Stimulated activated CD4-positive, alpha-beta T cell treated with anti-CD3 and anti-CD28 coated beads, Interleukin-1b, Interleukin-23, amount 100 ng/mL, for 48 hours (primary cell): ENCODE data around the gene TSC2.
A peak's percentile ranks its signal among the peaks of the same experiment; 100 is the strongest.
"Not testable (repeated sequence)": the region's sequence is repeated elsewhere in the genome, so short reads cannot be mapped to it uniquely, and the experiment has no call there.

ENCODE experiments used
- DNase-seq: peaks from one replicate; pipeline ENCODE4 v3.0.0-alpha.2; 2020

Gene TSC2

DNA sequence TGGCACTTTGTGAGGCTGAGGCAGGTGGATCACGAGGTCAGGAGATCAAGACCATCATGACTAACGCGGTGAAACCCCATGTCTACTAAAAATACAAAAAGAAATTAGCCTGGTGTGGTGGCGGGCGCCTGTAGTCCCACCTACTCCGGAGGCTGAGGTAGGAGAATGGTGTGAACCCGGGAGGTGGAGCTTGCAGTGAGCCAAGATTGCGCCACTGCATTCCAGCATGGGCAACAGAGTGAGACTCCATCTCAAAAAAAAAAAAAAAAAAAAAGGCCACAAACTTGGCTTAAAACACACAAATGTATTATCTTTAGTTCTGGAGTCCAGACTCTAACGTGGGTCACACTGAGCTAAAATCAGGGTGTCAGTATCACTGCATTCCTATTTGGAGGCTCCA is 36.1 kb upstream of the TSC2 start:
- not testable (repeated sequence) for DNase-seq

DNA sequence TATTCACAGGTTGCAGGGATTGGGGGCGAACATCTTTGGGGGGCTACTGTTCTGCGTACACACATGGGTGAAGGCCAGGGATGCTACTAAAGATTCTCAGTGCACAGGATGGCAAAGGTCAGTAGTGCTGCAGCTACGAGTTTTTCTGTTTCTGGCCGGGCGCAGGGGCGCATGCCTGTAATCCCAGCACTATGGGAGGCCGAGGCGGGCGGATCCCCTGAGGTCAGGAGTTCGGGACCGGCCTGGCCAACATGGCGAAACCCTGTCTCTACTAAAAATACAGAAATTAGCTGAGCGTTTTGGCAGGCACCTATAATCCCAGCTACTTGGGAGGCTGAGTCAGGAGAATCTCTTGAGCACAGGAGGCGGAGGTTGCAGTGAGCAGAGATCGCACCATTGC is 34.3 kb upstream of the TSC2 start:
- no peak for DNase-seq

DNA sequence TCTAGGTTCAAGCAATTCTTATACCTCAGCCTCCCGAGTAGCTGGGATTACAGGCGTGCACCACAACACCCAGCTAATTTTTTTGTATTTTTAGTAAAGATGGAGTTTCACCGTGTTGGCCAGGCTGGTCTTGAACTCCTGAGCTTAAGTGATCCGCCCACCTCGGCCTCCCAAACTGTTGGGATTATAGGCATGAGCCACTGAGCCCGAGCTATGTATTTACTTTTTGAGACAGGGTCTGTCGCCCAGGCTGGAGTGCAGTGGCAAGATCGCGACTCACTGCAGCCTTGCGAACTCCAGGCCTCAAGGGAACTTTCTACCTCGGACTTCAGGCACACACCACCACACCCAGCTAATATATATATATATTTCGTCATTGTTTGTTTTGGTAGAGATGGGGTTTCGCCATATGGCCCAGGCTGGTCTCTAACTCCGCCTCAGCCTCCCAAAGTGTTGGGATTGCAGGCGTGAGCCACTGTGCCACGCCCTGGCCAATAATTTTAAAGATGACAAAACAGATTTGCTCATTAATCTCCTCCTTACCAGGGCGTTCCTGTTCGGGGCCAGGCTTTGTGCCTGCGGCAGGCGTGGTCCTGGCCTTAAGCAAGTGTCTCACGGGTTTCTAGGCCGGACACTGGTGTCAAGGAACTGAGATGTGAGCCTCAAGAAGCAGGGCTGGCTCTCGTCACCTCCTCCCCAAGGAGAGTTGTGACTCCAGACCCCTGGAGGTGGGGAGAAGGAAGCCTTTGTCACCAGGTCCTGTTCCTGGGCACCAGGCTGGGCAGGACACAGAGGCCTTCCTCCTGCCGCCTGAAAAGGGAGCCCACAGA is 32.5 kb upstream of the TSC2 start:
- no peak for DNase-seq

DNA sequence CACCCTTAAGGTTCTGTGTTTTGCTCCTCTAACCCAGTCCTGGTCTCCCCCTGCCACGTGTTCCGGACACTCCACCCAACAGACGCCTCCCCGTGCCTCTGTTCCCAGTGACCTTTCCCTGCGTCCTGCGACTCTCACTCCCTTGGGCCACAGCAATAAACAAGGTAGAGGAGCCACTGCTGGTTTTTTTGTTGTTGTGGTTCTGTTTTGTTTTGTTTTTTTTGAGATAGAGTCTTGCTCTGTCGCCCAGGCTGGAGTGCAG is 31.9 kb upstream of the TSC2 start:
- DNase-seq, result no peak

DNA sequence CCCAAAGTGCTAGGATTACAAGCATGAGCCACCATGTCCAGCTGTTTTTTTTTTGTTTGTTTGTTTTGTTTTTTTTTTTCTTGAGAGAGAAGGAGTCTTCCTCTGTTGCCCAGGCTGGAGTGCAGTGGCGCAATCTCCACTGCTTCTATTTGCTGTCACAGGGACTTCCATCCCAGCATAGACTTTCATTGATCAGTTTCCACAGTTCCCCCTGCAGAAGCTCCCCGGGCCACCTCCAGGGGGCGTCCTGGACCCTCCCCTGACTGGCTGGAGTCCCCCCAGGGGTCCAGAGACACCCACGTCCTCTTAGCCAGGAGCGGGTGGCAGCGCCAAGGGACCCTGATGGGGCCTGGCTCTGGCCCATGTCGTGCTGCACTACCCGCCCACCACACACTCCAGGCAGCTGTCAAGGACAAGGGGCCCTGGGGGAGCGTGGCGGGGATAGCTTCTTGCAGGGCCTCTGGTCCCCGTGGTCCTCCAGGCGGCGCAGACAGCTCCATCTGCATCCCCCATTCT is 31.3 kb upstream of the TSC2 start:
- DNase-seq, result no peak

DNA sequence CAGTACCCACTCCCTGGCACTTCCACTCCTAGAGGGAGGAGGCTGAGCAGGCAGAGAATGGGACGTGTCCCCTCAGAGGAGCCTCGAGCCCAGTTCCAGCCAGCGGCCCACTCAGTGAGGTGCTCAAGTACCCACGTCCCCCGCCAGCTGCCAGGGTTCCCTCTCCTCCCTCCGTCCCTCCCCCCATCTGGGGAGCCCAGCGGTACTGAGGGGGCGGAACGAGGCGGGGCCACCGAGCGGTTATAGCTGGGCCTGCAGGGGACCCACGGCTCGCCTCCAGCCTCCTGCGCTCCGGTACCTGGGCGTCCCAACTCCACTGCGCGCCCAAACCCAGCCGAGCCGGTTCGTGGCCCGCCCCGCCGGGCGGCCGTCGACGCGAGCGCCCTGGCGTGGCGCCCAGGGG is 28.3 kb upstream of the TSC2 start, which contains the start of gene NPW:
Gene NPW, plus strand, starts transcription at position 268 of the 403 bp plus-strand sequence.
- peak; percentile 43 for DNase-seq

DNA sequence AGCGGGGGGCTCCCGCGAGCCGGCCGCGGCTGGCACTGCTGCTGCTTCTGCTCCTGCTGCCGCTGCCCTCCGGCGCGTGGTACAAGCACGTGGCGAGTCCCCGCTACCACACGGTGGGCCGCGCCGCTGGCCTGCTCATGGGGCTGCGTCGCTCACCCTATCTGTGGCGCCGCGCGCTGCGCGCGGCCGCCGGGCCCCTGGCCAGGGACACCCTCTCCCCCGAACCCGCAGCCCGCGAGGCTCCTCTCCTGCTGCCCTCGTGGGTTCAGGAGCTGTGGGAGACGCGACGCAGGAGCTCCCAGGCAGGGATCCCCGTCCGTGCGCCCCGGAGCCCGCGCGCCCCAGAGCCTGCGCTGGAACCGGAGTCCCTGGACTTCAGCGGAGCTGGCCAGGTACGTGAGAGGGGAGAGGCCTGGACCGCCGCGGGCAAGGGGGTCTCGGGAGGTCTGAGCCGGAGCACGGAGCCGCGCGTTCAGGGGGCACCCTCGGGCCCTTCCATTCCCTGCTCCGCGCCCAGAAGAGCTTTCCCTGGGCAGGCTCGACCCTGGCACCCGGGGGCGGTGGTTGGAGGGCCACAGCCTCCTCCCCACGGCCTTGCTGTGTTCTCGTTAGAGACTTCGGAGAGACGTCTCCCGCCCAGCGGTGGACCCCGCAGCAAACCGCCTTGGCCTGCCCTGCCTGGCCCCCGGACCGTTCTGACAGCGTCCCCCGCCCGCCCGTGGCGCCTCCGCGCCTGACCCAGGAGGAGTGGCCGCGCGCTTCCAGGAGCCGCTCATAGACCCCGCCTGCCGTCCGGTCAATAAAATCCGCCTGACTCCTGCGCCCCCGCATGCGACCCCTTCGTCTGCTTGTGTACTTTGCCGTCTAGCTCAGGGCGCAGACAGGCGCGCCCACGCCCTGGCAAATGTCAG is 27.6 kb upstream of the TSC2 start:
- no peak for DNase-seq

DNA sequence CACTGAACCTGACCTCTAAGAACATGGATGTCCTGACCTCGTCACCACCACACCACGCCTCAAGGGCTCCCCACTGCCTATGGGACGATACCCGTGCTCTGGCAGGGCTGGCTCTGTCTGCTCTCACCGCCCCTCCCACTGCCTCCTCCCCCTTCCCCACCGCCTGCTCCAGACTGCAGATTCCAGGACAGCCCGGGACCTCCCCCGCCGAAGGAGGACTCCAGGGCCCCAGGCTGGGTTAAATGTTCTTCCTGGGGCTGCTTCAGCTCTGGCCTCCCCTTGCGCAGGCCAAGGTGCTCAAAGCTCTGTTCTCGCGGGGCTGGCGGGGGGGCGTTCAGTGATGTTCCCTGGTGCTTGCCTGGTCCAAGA is 25.1 kb upstream of the TSC2 start:
- no peak for DNase-seq

DNA sequence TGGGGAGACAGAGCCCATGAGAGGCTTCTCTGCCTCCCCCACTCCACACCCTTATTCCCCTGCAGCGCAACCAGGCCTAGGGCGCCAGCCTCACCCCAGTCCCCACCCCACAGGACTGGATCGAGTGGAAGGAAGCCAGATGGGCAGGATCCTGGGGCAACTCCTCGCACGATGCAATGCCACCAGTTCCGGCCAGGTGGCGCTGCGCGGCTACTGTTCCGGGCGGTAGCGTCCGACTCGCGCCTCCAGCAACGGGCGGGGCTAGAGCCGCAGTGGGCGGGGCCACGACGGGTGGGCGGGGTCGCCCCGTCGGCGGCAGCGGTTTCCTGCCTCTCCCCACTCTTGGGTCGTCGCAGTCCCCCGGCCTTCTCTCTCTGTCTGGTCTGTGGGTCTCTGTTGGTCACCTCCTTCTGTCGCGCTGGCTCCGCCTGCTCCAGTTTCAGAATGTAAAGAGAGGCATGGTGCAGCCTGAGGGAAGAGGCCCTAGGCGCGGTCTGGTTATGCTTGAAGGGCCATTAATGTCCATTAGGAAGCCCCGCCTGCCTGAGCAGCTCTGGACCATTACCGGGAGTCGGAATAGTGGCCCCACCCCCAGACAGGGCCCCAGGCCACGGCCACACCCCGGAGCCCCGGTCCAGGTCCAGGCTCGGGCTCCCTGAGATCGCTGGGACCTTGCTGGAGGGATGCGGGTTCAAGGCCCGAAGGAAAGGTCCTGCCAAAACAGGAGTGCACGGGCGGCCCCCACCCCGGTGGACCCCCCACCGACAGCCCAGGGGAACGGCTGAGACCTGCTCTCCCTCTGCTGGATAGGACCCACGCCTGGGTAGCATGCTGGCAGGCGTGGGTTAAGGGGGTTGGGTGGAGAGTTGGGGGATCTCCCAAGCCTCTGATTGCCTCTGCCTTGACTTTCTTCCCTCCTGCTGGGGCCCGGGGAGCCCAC is 24.4 kb upstream of the TSC2 start:
- peak; percentile 93 for DNase-seq

DNA sequence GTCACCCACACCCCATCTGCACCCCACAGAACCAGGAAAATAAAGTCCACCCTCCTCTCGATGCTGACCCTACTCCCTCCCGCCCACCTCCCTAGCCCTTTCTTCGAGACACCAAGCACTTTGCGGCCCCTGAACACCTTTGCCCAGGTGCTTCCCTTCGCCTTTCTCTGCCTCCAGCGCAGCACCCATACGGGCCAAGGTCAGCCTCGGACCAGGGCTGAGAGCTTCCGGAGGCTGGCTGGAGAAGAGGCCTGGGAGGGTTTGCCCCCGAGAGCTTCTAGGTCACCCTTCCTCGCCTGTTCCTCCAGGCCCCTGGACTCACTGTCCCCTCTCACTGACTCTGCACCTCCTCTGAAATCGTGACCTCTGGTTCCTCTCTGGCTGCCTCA is 23.8 kb upstream of the TSC2 start:
- DNase-seq, result no peak

DNA sequence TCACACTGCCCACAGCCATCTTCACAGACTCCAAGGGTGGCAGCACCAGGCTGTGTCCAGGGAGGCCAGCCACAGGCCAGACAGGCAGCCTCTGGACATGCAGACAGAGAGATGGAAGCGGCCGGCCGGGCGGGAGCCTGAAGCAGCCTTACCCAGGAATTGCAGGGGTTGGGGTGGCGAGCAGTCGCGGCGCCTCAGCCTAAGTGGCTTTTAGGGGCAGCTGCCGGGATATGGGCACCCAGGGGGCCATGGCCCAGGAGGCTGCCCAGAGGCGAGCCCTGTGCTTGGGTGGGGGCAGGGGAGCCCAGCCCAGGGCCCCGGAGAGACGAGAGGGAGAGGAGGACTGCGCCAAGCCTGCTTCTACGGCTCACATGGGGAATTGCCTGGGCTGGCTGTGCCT is 22.5 kb upstream of the TSC2 start:
- DNase-seq, result no peak

DNA sequence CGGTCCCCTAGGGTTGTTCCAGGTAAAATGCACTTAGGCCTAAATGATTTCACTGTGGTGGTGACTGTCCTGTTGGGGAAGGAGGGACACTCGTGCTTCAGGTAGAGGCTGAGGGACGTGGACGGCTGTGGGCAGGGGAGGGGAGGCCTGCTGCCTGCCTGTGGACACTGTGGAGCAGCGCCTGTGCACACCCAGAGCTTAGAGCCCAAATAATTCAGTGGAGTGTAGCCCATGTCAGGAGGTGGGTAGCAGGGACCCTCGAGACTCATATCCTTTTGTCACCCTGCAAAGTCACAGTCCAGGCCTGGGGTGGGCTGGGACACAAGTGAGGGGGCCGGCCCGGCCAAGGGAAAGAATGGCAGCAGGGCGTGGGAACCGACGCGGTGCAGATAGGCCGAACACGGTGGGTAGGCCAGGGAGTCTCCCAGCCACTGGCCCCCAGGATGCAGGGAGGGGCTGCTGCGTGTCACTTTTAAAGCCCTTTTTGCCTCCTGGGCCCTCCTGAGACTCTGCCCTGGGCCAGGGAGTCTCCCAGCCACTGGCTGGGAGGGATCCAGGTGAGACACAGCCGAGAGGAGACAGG is 21.8 kb upstream of the TSC2 start:
- DNase-seq, result no peak

DNA sequence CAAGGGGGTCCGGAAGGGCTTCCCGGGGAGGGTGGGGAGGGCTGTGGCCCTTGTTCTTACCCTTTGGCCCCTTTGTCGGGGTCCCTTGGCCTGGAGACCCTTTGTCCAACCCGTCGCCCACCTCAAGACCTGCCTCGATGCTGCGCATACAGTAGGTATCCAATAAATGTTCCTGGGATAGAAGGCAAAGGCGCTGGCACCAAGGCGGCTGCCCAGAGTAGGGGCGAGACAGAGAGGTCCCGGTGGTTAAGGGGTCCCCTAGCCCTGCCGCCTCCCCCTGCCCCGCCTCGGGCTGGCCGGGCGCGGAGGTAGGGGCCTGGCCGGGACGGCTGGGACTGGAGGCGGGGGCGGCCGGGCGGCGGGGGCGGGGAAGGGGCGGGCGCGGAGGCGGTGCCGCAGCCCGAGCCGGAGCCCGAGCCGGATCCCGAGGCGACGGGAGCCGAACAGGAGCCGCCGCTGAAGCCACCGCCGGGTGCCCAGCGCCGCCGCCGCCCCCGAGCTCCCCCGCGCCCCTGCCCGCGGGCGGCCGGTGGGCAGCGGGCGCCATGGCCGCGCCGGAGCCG is 21.2 kb upstream of the TSC2 start, which contains the start of gene NHERF2:
Gene NHERF2, plus strand, starts transcription at position 442 of the 563 bp plus-strand sequence. Its CDS starts 104 bp downstream, at position 546.
- no peak for DNase-seq

DNA sequence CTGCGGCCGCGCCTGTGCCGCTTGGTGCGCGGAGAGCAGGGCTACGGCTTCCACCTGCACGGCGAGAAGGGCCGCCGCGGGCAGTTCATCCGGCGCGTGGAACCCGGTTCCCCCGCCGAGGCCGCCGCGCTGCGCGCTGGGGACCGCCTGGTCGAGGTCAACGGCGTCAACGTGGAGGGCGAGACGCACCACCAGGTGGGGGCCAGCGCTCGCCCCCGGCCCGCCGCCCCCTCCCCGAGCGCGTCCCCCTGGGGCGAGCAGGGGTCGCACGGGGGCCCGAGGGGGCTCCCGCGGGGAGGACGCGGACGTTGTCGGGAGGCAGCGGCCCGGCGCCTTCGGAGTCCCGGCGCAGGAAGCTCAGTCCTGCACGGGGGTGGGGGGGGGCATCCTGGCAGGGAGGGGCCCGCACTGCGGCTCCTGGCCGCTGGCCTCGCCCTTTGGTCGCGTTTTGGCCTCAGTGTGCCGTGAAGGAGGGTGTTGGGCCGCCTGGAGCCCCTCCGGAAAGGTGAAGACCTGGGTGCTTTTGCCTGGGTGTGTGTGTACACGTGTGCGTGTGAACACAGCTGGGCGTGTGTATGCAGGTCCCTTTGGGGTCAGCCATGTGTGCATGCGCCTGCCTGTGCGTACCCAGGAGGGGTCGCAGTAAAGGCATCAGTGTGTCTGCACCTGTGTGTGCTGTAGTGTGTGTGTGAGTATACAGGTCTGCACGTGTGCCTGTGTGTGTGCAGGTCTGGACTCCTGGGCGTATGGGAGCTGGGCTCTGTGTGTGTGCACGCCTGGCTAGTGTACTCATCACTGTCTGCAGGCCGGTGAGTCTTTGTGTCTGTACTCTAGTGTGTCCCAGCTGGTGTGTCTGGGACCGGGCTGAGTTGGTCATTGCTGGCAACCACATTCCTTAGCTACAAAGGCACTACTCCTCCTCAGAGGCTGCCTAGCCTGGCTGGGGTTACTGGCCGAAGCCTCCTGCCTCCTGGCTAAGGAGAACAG is 20.5 kb upstream of the TSC2 start:
- DNase-seq, result no peak

DNA sequence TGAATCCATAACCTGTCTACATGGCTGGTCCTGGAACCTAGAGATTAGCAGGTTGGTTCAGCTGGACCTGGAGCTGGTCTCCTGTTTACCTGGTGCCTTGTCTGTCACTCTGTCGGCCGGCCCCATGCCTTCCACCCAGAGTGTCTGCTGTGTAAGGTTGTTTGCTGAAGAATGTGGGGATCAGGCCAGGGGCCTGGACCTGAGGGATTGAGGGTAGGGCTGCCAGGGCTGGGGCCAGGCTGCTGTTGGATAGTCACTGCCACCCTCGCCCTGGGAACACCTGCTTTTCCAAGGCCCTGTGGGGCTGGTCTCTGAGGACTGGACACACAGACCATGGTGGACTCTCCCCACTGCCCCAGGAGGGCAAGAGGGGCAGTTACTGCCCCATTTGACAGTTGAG is 19.6 kb upstream of the TSC2 start:
- no peak for DNase-seq

DNA sequence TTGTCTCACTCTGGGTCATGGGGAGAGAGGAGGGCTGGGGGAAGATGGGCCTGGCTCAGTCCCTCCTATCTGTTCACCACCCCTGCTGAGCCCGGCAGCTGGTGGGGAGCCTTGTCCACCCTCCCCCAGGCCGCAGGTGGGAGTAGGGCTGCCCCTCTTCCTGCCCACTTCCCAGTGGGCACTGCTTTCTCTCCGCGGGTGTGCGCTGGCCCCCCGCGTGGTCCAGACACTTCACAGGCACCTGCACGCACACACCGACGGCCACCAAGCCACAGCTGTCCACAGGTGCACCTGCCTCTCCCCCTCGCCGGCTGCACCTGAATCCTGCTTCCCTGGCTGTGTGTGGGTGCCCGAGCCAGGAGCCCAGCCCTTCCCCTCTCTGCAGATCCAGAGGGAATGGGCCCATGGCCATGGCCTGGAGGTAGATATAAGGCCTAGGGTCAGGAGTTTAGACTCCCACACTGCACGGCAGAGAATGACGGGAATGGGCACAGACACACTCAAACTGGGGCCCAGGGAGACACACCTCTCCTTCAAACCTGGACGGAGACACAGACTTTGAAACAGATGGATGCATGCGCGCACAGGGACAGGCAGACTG is 19.1 kb upstream of the TSC2 start:
- DNase-seq, result no peak

DNA sequence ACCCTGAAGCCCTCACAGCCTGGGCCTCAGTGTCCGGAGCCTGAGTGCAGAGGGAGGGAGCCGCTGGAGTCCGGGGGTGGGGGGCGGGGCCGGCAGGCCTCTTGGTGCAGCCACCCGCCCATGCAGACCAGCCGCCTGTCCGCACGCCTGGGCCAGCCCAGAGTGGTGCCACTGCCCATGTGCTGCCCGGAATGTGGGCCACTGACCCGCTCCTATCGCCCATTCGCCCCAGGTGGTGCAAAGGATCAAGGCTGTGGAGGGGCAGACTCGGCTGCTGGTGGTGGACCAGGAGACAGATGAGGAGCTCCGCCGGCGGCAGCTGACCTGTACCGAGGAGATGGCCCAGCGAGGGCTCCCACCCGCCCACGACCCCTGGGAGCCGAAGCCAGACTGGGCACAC is 18.4 kb upstream of the TSC2 start:
- DNase-seq, result no peak

DNA sequence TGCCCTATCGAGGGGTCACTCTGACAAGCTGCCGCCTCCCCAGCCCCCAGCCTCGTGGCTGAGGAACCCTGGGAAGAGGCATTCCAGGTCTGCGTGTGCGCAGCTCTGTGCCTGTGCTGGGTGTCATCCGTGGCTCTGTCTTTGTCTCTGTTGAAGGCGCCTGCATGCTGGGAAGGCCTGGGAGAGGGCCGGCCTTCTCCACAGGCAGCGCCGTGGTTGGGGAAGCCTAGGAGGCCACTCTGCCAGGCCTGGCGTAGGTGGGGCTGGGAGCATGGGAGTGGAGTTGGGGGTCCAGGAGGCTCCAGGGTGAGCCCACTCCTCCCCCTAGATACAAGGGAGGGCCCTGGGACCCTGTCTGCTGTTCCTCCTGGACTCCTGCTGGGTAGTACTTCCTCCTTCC is 17.7 kb upstream of the TSC2 start:
- no peak for DNase-seq

DNA sequence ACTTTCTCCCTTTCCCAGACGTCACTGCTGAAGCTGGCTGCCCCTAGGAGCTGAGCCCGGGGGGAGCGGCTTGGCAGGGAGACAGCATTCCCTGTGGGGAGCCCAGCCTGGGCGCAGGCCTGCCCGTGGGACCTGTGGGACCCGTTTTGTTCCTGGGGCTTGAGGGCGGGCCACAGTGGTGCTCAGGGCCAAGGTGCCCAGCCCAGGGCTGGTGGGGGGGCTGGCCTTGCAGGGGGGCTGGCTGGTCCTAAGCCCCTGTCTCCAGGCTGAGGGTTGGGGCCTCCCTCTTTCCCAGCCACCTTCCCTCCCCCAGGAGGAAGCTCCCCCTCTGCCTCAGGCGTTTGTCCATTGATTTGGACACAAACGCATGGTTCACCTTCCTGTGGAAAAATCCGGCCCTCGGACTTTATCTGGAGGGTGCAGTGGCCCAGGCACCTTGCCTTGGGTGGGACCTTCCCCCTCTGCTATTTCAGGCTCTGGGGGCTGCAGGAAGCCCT is 16.7 kb upstream of the TSC2 start:
- DNase-seq, result no peak
